Measurements from ENCODE around the gene OR8H1. TPM values are rescaled to one million over a fixed set of nuclear protein-coding genes. Genes with fewer than 3 reads are reported as not detected.

Gene OR8H1, protein sequence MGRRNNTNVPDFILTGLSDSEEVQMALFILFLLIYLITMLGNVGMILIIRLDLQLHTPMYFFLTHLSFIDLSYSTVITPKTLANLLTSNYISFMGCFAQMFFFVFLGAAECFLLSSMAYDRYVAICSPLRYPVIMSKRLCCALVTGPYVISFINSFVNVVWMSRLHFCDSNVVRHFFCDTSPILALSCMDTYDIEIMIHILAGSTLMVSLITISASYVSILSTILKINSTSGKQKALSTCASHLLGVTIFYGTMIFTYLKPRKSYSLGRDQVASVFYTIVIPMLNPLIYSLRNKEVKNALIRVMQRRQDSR
- polyA plus RNA-seq (2013, experiment 1 of 2), result not detected
- not detected for polyA plus RNA-seq (2013, experiment 2 of 2)

DNA sequence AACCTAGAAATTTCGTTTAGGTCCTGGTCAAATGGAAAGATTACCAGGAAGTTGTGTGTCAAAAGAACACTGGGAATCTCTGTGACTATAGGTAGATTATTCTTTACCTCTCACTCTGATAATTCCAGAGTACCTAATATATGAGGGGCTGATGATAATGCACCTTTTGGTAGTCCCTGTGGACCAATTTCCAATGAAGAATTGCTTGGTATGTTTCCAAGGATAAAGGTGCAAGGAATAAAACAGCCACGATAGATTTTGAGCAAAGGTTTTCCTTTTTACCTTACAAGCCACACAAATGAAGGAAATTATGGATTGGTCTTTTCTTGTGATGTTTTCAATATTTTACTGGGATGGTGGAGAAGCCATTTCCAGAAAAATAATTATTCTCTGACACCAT is at the start of gene OR8H1:
Gene OR8H1, minus strand, starts transcription at position 101 of the 400 bp plus-strand sequence. CDS start 1,192 bp downstream, outside the sequence.
- no peak within 1 kb of the TSS for H3K27ac ChIP-seq (ENCODE audit: low read depth, low read length, severe bottlenecking)
- H3K4me1 ChIP-seq (ENCODE audit: control insufficient read depth, insufficient read depth, low read length, poor library complexity, severe bottlenecking), result no peaks in the 10 kb centered on the region
- no peak within 1 kb of the TSS for H3K4me3 ChIP-seq (ENCODE audit: extremely low read depth, insufficient read depth, low read length, poor library complexity, severe bottlenecking)
- no peaks in the 10 kb centered on the region for H3K36me3 ChIP-seq (ENCODE audit: control insufficient read depth, insufficient read depth, low read length)
- H3K9me3 ChIP-seq (ENCODE audit: control insufficient read depth, low read length), result no peaks in the 10 kb centered on the region
- WGBS, 2 experiments (ENCODE audit: insufficient coverage in 2 of 2), result no CpG with 5 or more reads among the region's 2 CpGs

- no peaks in the 10 kb centered on the region for H3K9me3 ChIP-seq (ENCODE audit: control insufficient read depth, low read length)
These were observed 48.2 kb upstream of the OR8H1 start for GRCh38 chr11:56340289-56340688.

DNA sequence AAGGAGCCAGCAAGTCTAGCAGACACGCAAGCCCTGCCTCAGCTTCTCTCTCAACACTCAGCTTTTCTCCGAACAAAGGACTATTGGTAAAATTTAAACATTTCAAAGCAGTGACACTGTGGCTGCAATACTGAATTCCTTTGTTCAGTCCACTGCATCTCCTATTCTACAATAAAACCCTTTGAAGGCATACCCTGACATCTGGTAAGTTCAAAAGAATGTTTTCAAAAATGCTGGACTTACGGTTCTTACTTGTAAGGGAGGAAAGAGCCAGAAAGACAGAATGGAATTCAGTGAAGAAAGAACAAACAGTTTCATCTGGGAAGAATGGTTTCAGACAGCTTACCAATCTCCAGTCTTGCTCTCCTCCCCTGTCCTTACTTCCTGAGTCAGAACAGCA is 41.1 kb upstream of the OR8H1 start:
- Histone ChIP-seq H3K27ac (ENCODE audit: low read depth, low read length, severe bottlenecking) (peak overlapping the region; percentile 55), H3K36me3 (ENCODE audit: control insufficient read depth, insufficient read depth, low read length) (no peaks in the 10 kb centered on the region), H3K9me3 (ENCODE audit: control insufficient read depth, low read length) (no peaks in the 10 kb centered on the region), H3K4me1 (ENCODE audit: control insufficient read depth, insufficient read depth, low read length, poor library complexity, severe bottlenecking) (peaks cover 11% of the 10 kb centered on the region), H3K4me3 (ENCODE audit: extremely low read depth, insufficient read depth, low read length, poor library complexity, severe bottlenecking) (no peak overlapping the region)
- 88 to 94% methylated on average over 2 to 3 of the region's 3 CpGs for WGBS, 2 experiments (ENCODE audit: insufficient coverage in 2 of 2)

More at GRCh38 chr11:56340289-56340688, 48.2 kb upstream of the OR8H1 start:
- Histone ChIP-seq H3K4me1 (ENCODE audit: control insufficient read depth, insufficient read depth, low read length, poor library complexity, severe bottlenecking) (peaks cover 7% of the 10 kb centered on the region), H3K36me3 (ENCODE audit: control insufficient read depth, insufficient read depth, low read length) (no peaks in the 10 kb centered on the region), H3K4me3 (ENCODE audit: extremely low read depth, insufficient read depth, low read length, poor library complexity, severe bottlenecking) (no peak overlapping the region), H3K27ac (ENCODE audit: low read depth, low read length, severe bottlenecking) (no peak overlapping the region)

- WGBS, 2 experiments (ENCODE audit: insufficient coverage in 2 of 2), result 93 to 96% methylated on average over 28 of the region's 34 CpGs
- Histone ChIP-seq H3K9me3 (ENCODE audit: control insufficient read depth, low read length) (no peaks in the 10 kb centered on the region), H3K4me3 (ENCODE audit: extremely low read depth, insufficient read depth, low read length, poor library complexity, severe bottlenecking) (no peak overlapping the region)
These were observed 39.9 kb upstream of the OR8H1 start for GRCh38 chr11:56331861-56332491.

GRCh38 chr11:56314844-56315243 is 22.8 kb upstream of the OR8H1 start, which contains the start of gene OR8K3:
OR8K3 (plus strand) TSS chr11:56315144; CDS start chr11:56318307, 3,163 bp downstream.
- Histone ChIP-seq H3K9me3 (ENCODE audit: control insufficient read depth, low read length) (no peaks in the 10 kb centered on the region), H3K4me3 (ENCODE audit: extremely low read depth, insufficient read depth, low read length, poor library complexity, severe bottlenecking) (no peak within 1 kb of the TSS), H3K27ac (ENCODE audit: low read depth, low read length, severe bottlenecking) (no peak within 1 kb of the TSS), H3K4me1 (ENCODE audit: control insufficient read depth, insufficient read depth, low read length, poor library complexity, severe bottlenecking) (no peaks in the 10 kb centered on the region), H3K36me3 (ENCODE audit: control insufficient read depth, insufficient read depth, low read length) (no peaks in the 10 kb centered on the region)

More at GRCh38 chr11:56331861-56332491, 39.9 kb upstream of the OR8H1 start:
- Histone ChIP-seq H3K4me1 (ENCODE audit: control insufficient read depth, insufficient read depth, low read length, poor library complexity, severe bottlenecking) (peaks cover 6% of the 10 kb centered on the region), H3K36me3 (ENCODE audit: control insufficient read depth, insufficient read depth, low read length) (no peaks in the 10 kb centered on the region), H3K27ac (ENCODE audit: low read depth, low read length, severe bottlenecking) (no peak overlapping the region)

- no peaks in the 10 kb centered on the region for H3K9me3 ChIP-seq (ENCODE audit: control insufficient read depth, low read length)
- H3K4me3 ChIP-seq (ENCODE audit: extremely low read depth, insufficient read depth, low read length, poor library complexity, severe bottlenecking), result no peak overlapping the region
- H3K27ac ChIP-seq (ENCODE audit: low read depth, low read length, severe bottlenecking), result no peak overlapping the region
- WGBS, 2 experiments (ENCODE audit: insufficient coverage in 2 of 2), result 89 to 94% methylated on average over 3 of the region's 3 CpGs
- no peaks in the 10 kb centered on the region for H3K4me1 ChIP-seq (ENCODE audit: control insufficient read depth, insufficient read depth, low read length, poor library complexity, severe bottlenecking)
- H3K36me3 ChIP-seq (ENCODE audit: control insufficient read depth, insufficient read depth, low read length), result no peaks in the 10 kb centered on the region
These were observed 15.8 kb upstream of the OR8H1 start for GRCh38 chr11:56307836-56308235.

GRCh38 chr11:56296898-56297297 is 4.8 kb upstream of the OR8H1 start:
- Histone ChIP-seq H3K9me3 (ENCODE audit: control insufficient read depth, low read length) (no peaks in the 10 kb centered on the region), H3K27ac (ENCODE audit: low read depth, low read length, severe bottlenecking) (no peak overlapping the region), H3K4me3 (ENCODE audit: extremely low read depth, insufficient read depth, low read length, poor library complexity, severe bottlenecking) (no peak overlapping the region), H3K36me3 (ENCODE audit: control insufficient read depth, insufficient read depth, low read length) (no peaks in the 10 kb centered on the region), H3K4me1 (ENCODE audit: control insufficient read depth, insufficient read depth, low read length, poor library complexity, severe bottlenecking) (no peaks in the 10 kb centered on the region)
- WGBS, 2 experiments (ENCODE audit: insufficient coverage in 2 of 2), result 80 to 93% methylated on average over 2 to 4 of the region's 4 CpGs

GRCh38 chr11:56273854-56274253 is 18.2 kb downstream of the OR8H1 start, which contains the start of gene OR5T1:
OR5T1 (plus strand) TSS chr11:56274154; CDS start chr11:56275639, 1,485 bp downstream.
- no peaks in the 10 kb centered on the region for H3K36me3 ChIP-seq (ENCODE audit: control insufficient read depth, insufficient read depth, low read length)
- H3K4me3 ChIP-seq (ENCODE audit: extremely low read depth, insufficient read depth, low read length, poor library complexity, severe bottlenecking), result no peak within 1 kb of the TSS
- H3K4me1 ChIP-seq (ENCODE audit: control insufficient read depth, insufficient read depth, low read length, poor library complexity, severe bottlenecking), result no peaks in the 10 kb centered on the region

GRCh38 chr11:56271092-56271491 is 21.0 kb downstream of the OR8H1 start:
- WGBS, 2 experiments (ENCODE audit: insufficient coverage in 2 of 2), result 29% methylated on average over 1 of the region's 3 CpGs; no CpG with 5 or more reads in 1 of the 2 experiments
- Histone ChIP-seq H3K27ac (ENCODE audit: low read depth, low read length, severe bottlenecking) (no peak overlapping the region), H3K36me3 (ENCODE audit: control insufficient read depth, insufficient read depth, low read length) (no peaks in the 10 kb centered on the region), H3K4me3 (ENCODE audit: extremely low read depth, insufficient read depth, low read length, poor library complexity, severe bottlenecking) (no peak overlapping the region), H3K4me1 (ENCODE audit: control insufficient read depth, insufficient read depth, low read length, poor library complexity, severe bottlenecking) (no peaks in the 10 kb centered on the region), H3K9me3 (ENCODE audit: control insufficient read depth, low read length) (no peaks in the 10 kb centered on the region)

More at GRCh38 chr11:56273854-56274253, 18.2 kb downstream of the OR8H1 start, which contains the start of gene OR5T1:
- no peak within 1 kb of the TSS for H3K27ac ChIP-seq (ENCODE audit: low read depth, low read length, severe bottlenecking)
- no peaks in the 10 kb centered on the region for H3K9me3 ChIP-seq (ENCODE audit: control insufficient read depth, low read length)

DNA sequence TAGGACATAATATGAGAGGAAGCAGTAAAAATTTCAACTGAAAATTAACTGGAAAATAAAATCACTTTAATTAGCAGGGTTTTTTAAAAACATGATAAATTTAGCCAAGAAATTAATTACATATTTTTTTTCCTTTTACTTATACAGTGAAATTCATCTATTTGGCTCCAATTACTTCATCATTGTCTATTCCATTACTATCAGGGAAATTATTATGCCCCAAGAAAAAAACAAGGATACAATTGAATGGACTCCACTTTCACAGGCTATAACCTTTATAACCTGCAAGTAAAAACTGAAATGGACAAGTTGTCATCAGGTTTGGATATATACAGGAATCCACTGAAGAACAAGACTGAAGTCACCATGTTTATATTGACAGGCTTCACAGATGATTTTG is 40.1 kb downstream of the OR8H1 start, which contains the start of gene OR5T3:
Gene OR5T3, plus strand, starts transcription at position 301 of the 400 bp plus-strand sequence. Its CDS starts 0 bp downstream, at position 301.
- Histone ChIP-seq H3K9me3 (ENCODE audit: control insufficient read depth, low read length) (no peaks in the 10 kb centered on the region), H3K36me3 (ENCODE audit: control insufficient read depth, insufficient read depth, low read length) (no peaks in the 10 kb centered on the region), H3K4me3 (ENCODE audit: extremely low read depth, insufficient read depth, low read length, poor library complexity, severe bottlenecking) (no peak within 1 kb of the TSS), H3K4me1 (ENCODE audit: control insufficient read depth, insufficient read depth, low read length, poor library complexity, severe bottlenecking) (no peaks in the 10 kb centered on the region), H3K27ac (ENCODE audit: low read depth, low read length, severe bottlenecking) (no peak within 1 kb of the TSS)

Measured in mesodermal cell (in vitro differentiated cells).